WTC11 (cell line): ENCODE measurements around the gene DAB1. TPM values are rescaled to one million over a fixed set of nuclear protein-coding genes. Genes with fewer than 3 reads are reported as not detected.

Experiments
- ATAC-seq: fragments of 200-7000 bp; cut with Tn5 transposase; 2 replicates; pipeline ENCODE4 v1.10.0; 2021; ENCODE audit warnings: mild to moderate bottlenecking, moderate library complexity
- CTCF ChIA-PET: fragments of 300-600 bp; sonication (Branson Sonifier 250); formaldehyde crosslinking; loops from one replicate; lab custom pipeline; 2021; ENCODE audit warnings: antibody characterized with exemption; lab: Charles Lee
- POLR2A ChIA-PET: fragments of 350-600 bp; sonication (Branson Sonifier 250); formaldehyde crosslinking; loops from one replicate; lab custom pipeline; 2021; ENCODE audit warnings: antibody characterized with exemption; lab: Charles Lee
- DNase-seq: peaks from one replicate; pipeline ENCODE4 v3.0.0; 2021; ENCODE audit warnings: low spot score
- H3K27ac Mint-ChIP-seq: 2 replicates; pipeline ENCODE4 v1.8.0; 2021; ENCODE audit warnings: mixed read lengths
- H3K27me3 Mint-ChIP-seq: 2 replicates; pipeline ENCODE4 v1.8.0; 2021; ENCODE audit warnings: low read depth, mild to moderate bottlenecking, moderate library complexity, mixed read lengths
- H3K36me3 Mint-ChIP-seq: 2 replicates; pipeline ENCODE4 v1.8.0; 2021; ENCODE audit warnings: mixed read lengths
- H3K4me1 Mint-ChIP-seq: 2 replicates; pipeline ENCODE4 v1.8.0; 2022; ENCODE audit warnings: mixed read lengths
- H3K4me3 Mint-ChIP-seq: 2 replicates; pipeline ENCODE4 v1.8.0; 2021; ENCODE audit warnings: mild to moderate bottlenecking, moderate library complexity, mixed read lengths
- H3K9me3 Mint-ChIP-seq: 2 replicates; pipeline ENCODE4 v1.8.0; 2021; ENCODE audit warnings: mixed read lengths
- FOXP1 ChIP-seq: sonication (generic); formaldehyde crosslinking; IDR thresholded peaks from 2 replicates; pipeline ENCODE4 v1.8.0; 2022; ENCODE audit warnings: missing genetic modification reagents, mild to moderate bottlenecking, moderate library complexity, borderline replicate concordance
- RELA ChIP-seq: sonication (generic); formaldehyde crosslinking; IDR thresholded peaks from 2 replicates; pipeline ENCODE4 v1.8.1; 2022; ENCODE audit warnings: missing genetic modification reagents, mild to moderate bottlenecking, borderline replicate concordance
- SMAD3 ChIP-seq: sonication (generic); formaldehyde crosslinking; IDR thresholded peaks from 2 replicates; pipeline ENCODE4 v1.8.0; 2022; ENCODE audit warnings: missing genetic modification reagents, mild to moderate bottlenecking, borderline replicate concordance
- SP1 ChIP-seq: sonication (generic); formaldehyde crosslinking; conservative IDR thresholded peaks from 2 replicates; pipeline ENCODE4 v1.8.1; 2022; ENCODE audit warnings: missing genetic modification reagents
- TEAD4 ChIP-seq: sonication (generic); formaldehyde crosslinking; IDR thresholded peaks from 2 replicates; pipeline ENCODE4 v1.8.0; 2022; ENCODE audit warnings: mild to moderate bottlenecking, missing genetic modification reagents
- total RNA-seq: library from RNA; stranded (reverse); gene quantifications from 3 replicates; pipeline ENCODE4 v1.2.3, GENCODE V29; 2021
- TF ChIP-seq, protein P1 (sequence below): sonication (generic); formaldehyde crosslinking; IDR thresholded peaks from 2 replicates; pipeline ENCODE4 v1.8.1; 2023; ENCODE audit warnings: mild to moderate bottlenecking, missing genetic modification reagents, borderline replicate concordance
- TF ChIP-seq, protein P2 (sequence below): sonication (generic); formaldehyde crosslinking; IDR thresholded peaks from 2 replicates; pipeline ENCODE4 v1.8.0; 2022; ENCODE audit warnings: mild to moderate bottlenecking, missing genetic modification reagents
- TF ChIP-seq, protein P3 (sequence below): sonication (generic); formaldehyde crosslinking; IDR thresholded peaks from 2 replicates; pipeline ENCODE4 v1.8.0; 2022; ENCODE audit warnings: mild to moderate bottlenecking, missing genetic modification reagents
- TF ChIP-seq, protein P4 (sequence below): sonication (generic); formaldehyde crosslinking; IDR thresholded peaks from 2 replicates; pipeline ENCODE4 v1.8.1; 2022; ENCODE audit warnings: low read depth, missing genetic modification reagents, borderline replicate concordance
- TF ChIP-seq, protein P5 (sequence below): sonication (generic); formaldehyde crosslinking; IDR thresholded peaks from 2 replicates; pipeline ENCODE4 v1.8.0; 2022; ENCODE audit warnings: mild to moderate bottlenecking, missing genetic modification reagents
- TF ChIP-seq, protein P6 (sequence below): sonication (generic); formaldehyde crosslinking; conservative IDR thresholded peaks from 2 replicates; pipeline ENCODE4 v1.8.1; 2023; ENCODE audit warnings: mild to moderate bottlenecking, low read depth, missing genetic modification reagents, moderate library complexity

Gene DAB1
- total RNA-seq, 1 experiment from 2014 or later = 10.7 TPM

DNA sequence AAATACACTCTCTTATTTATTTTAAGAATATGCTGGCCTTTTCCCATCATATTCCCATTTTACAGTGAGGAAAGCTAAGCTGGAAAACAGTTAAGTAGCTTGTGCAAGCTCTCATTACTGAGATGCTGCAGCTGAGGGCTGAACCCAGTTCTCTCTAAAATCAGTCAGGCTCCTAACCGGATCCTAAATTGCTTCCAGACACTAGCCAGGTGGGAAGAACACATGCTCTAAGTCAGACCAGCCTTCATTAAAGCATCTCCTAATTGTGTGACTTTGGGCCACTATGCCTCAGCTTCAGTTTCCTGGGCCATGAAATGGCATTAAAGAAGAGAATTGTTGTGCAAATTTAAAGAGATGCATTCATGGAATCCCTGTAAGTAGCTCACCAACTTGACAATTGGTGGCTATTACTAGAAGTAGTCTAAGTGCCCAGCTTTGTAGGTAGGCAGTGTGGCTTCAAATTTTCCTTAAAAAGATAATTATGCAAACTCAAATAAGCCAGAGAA is 228.4 kb downstream of the DAB1 start (continued):
- TF ChIP-seq, protein P1, sequence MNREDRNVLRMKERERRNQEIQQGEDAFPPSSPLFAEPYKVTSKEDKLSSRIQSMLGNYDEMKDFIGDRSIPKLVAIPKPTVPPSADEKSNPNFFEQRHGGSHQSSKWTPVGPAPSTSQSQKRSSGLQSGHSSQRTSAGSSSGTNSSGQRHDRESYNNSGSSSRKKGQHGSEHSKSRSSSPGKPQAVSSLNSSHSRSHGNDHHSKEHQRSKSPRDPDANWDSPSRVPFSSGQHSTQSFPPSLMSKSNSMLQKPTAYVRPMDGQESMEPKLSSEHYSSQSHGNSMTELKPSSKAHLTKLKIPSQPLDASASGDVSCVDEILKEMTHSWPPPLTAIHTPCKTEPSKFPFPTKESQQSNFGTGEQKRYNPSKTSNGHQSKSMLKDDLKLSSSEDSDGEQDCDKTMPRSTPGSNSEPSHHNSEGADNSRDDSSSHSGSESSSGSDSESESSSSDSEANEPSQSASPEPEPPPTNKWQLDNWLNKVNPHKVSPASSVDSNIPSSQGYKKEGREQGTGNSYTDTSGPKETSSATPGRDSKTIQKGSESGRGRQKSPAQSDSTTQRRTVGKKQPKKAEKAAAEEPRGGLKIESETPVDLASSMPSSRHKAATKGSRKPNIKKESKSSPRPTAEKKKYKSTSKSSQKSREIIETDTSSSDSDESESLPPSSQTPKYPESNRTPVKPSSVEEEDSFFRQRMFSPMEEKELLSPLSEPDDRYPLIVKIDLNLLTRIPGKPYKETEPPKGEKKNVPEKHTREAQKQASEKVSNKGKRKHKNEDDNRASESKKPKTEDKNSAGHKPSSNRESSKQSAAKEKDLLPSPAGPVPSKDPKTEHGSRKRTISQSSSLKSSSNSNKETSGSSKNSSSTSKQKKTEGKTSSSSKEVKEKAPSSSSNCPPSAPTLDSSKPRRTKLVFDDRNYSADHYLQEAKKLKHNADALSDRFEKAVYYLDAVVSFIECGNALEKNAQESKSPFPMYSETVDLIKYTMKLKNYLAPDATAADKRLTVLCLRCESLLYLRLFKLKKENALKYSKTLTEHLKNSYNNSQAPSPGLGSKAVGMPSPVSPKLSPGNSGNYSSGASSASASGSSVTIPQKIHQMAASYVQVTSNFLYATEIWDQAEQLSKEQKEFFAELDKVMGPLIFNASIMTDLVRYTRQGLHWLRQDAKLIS (CRISPR knock-in tag) = no peak
- TF ChIP-seq RELA (CRISPR knock-in tag) (no peak), FOXP1 (no peak), SP1 (CRISPR knock-in tag) (no peak)
- TF ChIP-seq, protein P2, sequence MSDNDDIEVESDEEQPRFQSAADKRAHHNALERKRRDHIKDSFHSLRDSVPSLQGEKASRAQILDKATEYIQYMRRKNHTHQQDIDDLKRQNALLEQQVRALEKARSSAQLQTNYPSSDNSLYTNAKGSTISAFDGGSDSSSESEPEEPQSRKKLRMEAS (CRISPR knock-in tag) = no peak
- TF ChIP-seq, protein P3, sequence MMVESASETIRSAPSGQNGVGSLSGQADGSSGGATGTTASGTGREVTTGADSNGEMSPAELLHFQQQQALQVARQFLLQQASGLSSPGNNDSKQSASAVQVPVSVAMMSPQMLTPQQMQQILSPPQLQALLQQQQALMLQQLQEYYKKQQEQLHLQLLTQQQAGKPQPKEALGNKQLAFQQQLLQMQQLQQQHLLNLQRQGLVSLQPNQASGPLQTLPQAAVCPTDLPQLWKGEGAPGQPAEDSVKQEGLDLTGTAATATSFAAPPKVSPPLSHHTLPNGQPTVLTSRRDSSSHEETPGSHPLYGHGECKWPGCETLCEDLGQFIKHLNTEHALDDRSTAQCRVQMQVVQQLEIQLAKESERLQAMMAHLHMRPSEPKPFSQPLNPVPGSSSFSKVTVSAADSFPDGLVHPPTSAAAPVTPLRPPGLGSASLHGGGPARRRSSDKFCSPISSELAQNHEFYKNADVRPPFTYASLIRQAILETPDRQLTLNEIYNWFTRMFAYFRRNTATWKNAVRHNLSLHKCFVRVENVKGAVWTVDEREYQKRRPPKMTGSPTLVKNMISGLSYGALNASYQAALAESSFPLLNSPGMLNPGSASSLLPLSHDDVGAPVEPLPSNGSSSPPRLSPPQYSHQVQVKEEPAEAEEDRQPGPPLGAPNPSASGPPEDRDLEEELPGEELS (CRISPR knock-in tag) = no peak

DNA sequence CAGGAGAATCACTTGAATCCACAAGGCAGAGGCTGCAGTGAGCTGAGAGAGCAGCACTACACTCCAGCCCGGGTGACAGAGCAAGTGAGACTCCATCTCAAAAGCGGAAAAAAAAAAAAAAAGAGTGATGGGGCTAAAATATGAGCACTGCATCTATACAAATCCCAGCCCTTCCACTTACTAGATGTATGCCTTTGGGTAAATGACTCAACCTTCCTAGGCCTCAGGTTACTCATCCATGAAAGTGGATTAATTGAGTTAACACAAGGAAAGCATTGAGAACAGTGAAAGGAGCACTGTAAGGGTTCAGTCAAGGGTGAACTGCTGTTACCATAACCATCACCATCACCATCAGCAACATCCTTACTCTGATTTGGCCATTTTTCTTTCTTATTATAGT is 231.6 kb downstream of the DAB1 start:
- peaks cover 18% of the 10 kb centered on the region for H3K27me3 Mint-ChIP-seq
- CTCF ChIA-PET = no interaction called here
- TF ChIP-seq RELA (CRISPR knock-in tag) (no peak), SMAD3 (no peak), FOXP1 (no peak), TEAD4 (CRISPR knock-in tag) (no peak)
- TF ChIP-seq, protein P4, sequence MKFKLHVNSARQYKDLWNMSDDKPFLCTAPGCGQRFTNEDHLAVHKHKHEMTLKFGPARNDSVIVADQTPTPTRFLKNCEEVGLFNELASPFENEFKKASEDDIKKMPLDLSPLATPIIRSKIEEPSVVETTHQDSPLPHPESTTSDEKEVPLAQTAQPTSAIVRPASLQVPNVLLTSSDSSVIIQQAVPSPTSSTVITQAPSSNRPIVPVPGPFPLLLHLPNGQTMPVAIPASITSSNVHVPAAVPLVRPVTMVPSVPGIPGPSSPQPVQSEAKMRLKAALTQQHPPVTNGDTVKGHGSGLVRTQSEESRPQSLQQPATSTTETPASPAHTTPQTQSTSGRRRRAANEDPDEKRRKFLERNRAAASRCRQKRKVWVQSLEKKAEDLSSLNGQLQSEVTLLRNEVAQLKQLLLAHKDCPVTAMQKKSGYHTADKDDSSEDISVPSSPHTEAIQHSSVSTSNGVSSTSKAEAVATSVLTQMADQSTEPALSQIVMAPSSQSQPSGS = no peak
- TF ChIP-seq, protein P5, sequence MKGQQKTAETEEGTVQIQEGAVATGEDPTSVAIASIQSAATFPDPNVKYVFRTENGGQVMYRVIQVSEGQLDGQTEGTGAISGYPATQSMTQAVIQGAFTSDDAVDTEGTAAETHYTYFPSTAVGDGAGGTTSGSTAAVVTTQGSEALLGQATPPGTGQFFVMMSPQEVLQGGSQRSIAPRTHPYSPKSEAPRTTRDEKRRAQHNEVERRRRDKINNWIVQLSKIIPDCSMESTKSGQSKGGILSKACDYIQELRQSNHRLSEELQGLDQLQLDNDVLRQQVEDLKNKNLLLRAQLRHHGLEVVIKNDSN (CRISPR knock-in tag) = no peak
- TF ChIP-seq, protein P6, sequence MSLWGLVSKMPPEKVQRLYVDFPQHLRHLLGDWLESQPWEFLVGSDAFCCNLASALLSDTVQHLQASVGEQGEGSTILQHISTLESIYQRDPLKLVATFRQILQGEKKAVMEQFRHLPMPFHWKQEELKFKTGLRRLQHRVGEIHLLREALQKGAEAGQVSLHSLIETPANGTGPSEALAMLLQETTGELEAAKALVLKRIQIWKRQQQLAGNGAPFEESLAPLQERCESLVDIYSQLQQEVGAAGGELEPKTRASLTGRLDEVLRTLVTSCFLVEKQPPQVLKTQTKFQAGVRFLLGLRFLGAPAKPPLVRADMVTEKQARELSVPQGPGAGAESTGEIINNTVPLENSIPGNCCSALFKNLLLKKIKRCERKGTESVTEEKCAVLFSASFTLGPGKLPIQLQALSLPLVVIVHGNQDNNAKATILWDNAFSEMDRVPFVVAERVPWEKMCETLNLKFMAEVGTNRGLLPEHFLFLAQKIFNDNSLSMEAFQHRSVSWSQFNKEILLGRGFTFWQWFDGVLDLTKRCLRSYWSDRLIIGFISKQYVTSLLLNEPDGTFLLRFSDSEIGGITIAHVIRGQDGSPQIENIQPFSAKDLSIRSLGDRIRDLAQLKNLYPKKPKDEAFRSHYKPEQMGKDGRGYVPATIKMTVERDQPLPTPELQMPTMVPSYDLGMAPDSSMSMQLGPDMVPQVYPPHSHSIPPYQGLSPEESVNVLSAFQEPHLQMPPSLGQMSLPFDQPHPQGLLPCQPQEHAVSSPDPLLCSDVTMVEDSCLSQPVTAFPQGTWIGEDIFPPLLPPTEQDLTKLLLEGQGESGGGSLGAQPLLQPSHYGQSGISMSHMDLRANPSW (CRISPR knock-in tag) = no peak
- TF ChIP-seq, all 79 proteins: peak for 0
- no peak overlapping the region for H3K4me3 Mint-ChIP-seq
- DNase-seq (no peak), ATAC-seq (no peak)
- POLR2A ChIA-PET = no interaction called here
- H3K4me1 Mint-ChIP-seq = peaks cover 15% of the 10 kb centered on the region
- no peak overlapping the region for H3K27ac Mint-ChIP-seq
- H3K36me3 Mint-ChIP-seq = no peaks in the 10 kb centered on the region
- no peaks in the 10 kb centered on the region for H3K9me3 Mint-ChIP-seq

DNA sequence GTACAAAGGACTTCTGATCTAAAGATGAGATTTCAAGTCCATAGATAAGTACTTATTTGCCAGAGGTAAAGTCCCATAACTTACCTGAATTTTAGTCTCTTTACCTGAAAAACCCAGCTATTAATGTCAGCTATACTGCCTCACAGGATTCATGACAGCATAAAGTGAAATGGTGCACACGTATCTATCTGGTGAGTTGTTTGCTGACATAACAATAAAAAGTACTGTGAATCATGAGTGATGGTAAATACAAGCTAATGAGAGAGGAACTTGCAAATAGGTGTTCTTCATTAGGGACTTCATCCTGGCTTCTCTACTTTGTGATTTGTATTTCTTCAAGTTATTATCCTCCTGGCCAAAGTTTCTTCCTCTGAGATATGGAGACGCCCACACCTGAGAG is 233.0 kb downstream of the DAB1 start:
- no peak for ATAC-seq
- Mint-ChIP-seq H3K9me3 (no peaks in the 10 kb centered on the region), H3K4me1 (peaks cover 10% of the 10 kb centered on the region), H3K36me3 (no peaks in the 10 kb centered on the region), H3K4me3 (no peak overlapping the region), H3K27me3 (peaks cover 8% of the 10 kb centered on the region; the same call in 1 of the 2 replicates), H3K27ac (no peak overlapping the region)
- TF ChIP-seq, protein P2 (CRISPR knock-in tag) = no peak
- ChIA-PET POLR2A (no interaction called here), CTCF (interaction anchor here (0.6 kb wide), 1 partner anchor 36 kb away, joined by 4 read pairs; no protein-coding TSS in a partner anchor)
- DNase-seq = no peak
